Neural progenitor cell (in vitro differentiated cells): ENCODE measurements around the gene CD40.

Experiments
- EZH2 ChIP-seq: fragments of 200-600 bp; sonication (generic); IDR thresholded peaks from 2 replicates; pipeline ENCODE4 v1.6.1; 2017; ENCODE audit warnings: antibody characterized with exemption, mild to moderate bottlenecking, moderate library complexity
- EZH2phosphoT487 ChIP-seq: fragments of 200-600 bp; sonication (generic); IDR thresholded peaks from 2 replicates; pipeline ENCODE4 v1.6.1; 2017; ENCODE audit warnings: antibody characterized with exemption
- TF ChIP-seq, protein P1 (sequence below): fragments of 200-600 bp; sonication (generic); IDR thresholded peaks from 2 replicates; pipeline ENCODE4 v1.5.1; 2017; ENCODE audit warnings: antibody characterized with exemption, mild to moderate bottlenecking

- TF ChIP-seq, protein P1, sequence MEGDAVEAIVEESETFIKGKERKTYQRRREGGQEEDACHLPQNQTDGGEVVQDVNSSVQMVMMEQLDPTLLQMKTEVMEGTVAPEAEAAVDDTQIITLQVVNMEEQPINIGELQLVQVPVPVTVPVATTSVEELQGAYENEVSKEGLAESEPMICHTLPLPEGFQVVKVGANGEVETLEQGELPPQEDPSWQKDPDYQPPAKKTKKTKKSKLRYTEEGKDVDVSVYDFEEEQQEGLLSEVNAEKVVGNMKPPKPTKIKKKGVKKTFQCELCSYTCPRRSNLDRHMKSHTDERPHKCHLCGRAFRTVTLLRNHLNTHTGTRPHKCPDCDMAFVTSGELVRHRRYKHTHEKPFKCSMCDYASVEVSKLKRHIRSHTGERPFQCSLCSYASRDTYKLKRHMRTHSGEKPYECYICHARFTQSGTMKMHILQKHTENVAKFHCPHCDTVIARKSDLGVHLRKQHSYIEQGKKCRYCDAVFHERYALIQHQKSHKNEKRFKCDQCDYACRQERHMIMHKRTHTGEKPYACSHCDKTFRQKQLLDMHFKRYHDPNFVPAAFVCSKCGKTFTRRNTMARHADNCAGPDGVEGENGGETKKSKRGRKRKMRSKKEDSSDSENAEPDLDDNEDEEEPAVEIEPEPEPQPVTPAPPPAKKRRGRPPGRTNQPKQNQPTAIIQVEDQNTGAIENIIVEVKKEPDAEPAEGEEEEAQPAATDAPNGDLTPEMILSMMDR, result no peak
- TF ChIP-seq EZH2phosphoT487 (no peak), EZH2 (no peak)
Measured at GRCh38 chr20:46159101-46159897, 41.2 kb downstream of the CD40 start.
